Right cardiac atrium (tissue), 5 donors: ENCODE data around the gene AIRE. TPM values are rescaled to one million over a fixed set of nuclear protein-coding genes. Genes with fewer than 3 reads are reported as not detected.
"Not testable (repeated sequence)": the region's sequence is repeated elsewhere in the genome, so short reads cannot be mapped to it uniquely, and the experiment has no call there.

Source experiments
- ATAC-seq, 2 donors: fragments of 200-7000 bp; cut with Tn5 transposase; one replicate each; pipeline versions ENCODE4 v1.8.0 to v1.9.1; 2020; ENCODE audit warnings: moderate library complexity in 2 of 2, mild to moderate bottlenecking in 1 of 2
- DNase-seq, 3 donors: peaks; one replicate each; pipeline ENCODE4 v3.0.0-alpha.2; 2020
- H3K27ac ChIP-seq: one replicate; pipeline ENCODE4 v1.5.1; 2013; ENCODE audit warnings: mild to moderate bottlenecking, low read length, control low read depth, moderate library complexity
- H3K27me3 ChIP-seq: one replicate; pipeline ENCODE4 v1.6.1; 2013; ENCODE audit not compliant: control insufficient read depth, insufficient read depth
- H3K4me1 ChIP-seq: one replicate; pipeline ENCODE4 v1.6.1; 2013; ENCODE audit warnings: low read length; ENCODE audit not compliant: control insufficient read depth, insufficient read depth
- H3K4me3 ChIP-seq: one replicate; pipeline ENCODE4 v1.5.1; 2013; ENCODE audit warnings: low read length, control low read depth
- H3K9me3 ChIP-seq: one replicate; pipeline ENCODE4 v1.6.1; 2013; ENCODE audit warnings: low read length; ENCODE audit not compliant: control insufficient read depth
- WGBS: extraction: QIAGEN DNeasy Blood & Tissue Kit; methylation state at CpG from one replicate; pipeline ENCODE4 v1.1.7; 2013; 5-methylcytosine and 5-hydroxymethylcytosine counted together
- intact Hi-C, 4 donors: fragments of 100-400 bp; cut with DNase I; formaldehyde crosslinking; loops; one replicate each; pipeline versions ENCODE4 v1.11.0 to v1.14.0; 2022 to 2023
- polyA plus RNA-seq: library from polyadenylated mRNA; stranded (reverse); fragments of 200-250 nt; gene quantifications from one replicate; pipeline ENCODE4 v1.2.3, GENCODE V29; 2013
- total RNA-seq, 4 donors: library from RNA; stranded (reverse); fragmentation: NEBNext Ultra II Directional; extraction: Animal tissue kit (Norgen Biotek cat#: 25700); gene quantifications; one replicate each; pipeline ENCODE4 v1.2.1, GENCODE V29; 2021
- donor health status: healthy with polysubstance abuse.
- donor health status: DM: no; HTN: yes; CAD: no.
- donor health status: DM: no; HTN: no; CAD: no.
- donor health status: DM: no; HTN: yes; CAD: no; lungs with severe emphysema.
- donor health status: DM: yes; HTN: yes; CAD: no.

Gene AIRE
- total and polyA plus RNA-seq, 5 donors: 0.05 to 0.14 (median 0.13) TPM; not detected in 1

DNA sequence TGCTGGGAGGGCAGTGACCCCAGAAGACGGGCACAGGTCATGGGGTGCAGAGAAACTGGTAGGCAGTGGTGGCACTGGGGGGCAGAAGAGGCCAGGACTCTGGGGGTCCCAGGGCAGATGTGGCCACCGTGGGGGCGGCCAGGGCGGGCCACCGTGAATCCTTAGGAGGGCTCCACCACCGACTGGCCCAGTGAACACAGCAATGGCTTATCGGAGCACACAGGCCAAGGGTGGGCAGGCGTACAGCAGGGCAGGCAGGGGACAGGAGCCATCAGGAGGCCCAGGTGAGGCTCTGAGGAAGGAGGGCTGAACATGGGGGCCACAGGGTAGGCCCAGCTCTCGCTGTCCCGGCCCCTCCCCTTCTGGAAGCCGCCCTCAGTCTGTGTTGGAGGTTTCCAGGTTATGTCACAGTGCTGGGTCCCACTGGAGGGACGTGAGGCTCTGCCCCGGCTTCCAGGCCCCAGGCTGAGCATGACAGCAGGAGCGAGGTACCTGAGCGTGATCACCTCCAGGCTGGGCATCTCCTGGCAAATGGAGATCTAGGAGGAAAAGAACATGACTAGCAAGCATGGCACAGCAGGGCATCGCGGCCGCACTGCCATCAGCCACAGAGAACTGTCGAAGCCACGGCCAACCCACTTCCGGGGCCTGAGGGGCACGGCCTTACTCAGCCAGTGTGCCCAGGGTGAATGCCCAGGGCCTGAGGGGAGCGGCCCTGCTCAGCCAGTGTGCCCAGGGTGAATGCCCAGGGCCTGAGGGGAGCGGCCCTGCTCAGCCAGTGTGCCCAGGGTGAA is 49.8 kb downstream of the AIRE start:
- H3K4me1 ChIP-seq: peaks cover 5% of the 10 kb centered on the region
- H3K27ac ChIP-seq: no peak overlapping the region
- no peaks in the 10 kb centered on the region for H3K27me3 ChIP-seq
- 96% methylated on average over 23 of the region's 24 CpGs for WGBS
- no peak overlapping the region for H3K4me3 ChIP-seq
- H3K9me3 ChIP-seq: no peaks in the 10 kb centered on the region
- DNase-seq (peak in 2 of 3 donors; percentile 54 to 63), ATAC-seq (no peak)
- intact Hi-C loops: no loop called here

DNA sequence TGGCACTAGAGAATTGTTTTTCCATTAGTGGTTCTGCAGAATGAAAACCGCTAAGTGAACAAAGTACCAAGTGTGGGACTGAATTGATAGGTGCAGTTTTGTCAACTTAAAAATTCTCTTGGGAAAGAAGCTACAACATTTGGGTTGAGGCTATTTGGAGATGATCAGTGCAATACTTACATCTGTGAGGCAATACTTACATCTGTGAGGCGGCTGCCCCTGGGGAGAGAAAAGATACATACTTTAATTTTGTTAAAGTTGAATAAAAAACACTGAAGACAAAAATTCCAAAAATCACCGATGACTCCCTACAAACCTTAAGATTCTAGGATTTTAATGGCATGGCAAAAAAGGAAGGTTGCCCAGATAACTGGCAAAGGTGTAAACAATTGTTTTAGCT is 51.8 kb downstream of the AIRE start:
- no peak overlapping the region for H3K27ac ChIP-seq
- WGBS: 84% methylated on average over 3 of the region's 3 CpGs
- intact Hi-C loops: no loop called here
- no peak overlapping the region for H3K4me3 ChIP-seq
- H3K9me3 ChIP-seq: no peaks in the 10 kb centered on the region
- ATAC-seq (no peak), DNase-seq (peak in 1 of 3 donors; percentile 21)
- H3K4me1 ChIP-seq: peaks cover 5% of the 10 kb centered on the region
- H3K27me3 ChIP-seq: no peaks in the 10 kb centered on the region

DNA sequence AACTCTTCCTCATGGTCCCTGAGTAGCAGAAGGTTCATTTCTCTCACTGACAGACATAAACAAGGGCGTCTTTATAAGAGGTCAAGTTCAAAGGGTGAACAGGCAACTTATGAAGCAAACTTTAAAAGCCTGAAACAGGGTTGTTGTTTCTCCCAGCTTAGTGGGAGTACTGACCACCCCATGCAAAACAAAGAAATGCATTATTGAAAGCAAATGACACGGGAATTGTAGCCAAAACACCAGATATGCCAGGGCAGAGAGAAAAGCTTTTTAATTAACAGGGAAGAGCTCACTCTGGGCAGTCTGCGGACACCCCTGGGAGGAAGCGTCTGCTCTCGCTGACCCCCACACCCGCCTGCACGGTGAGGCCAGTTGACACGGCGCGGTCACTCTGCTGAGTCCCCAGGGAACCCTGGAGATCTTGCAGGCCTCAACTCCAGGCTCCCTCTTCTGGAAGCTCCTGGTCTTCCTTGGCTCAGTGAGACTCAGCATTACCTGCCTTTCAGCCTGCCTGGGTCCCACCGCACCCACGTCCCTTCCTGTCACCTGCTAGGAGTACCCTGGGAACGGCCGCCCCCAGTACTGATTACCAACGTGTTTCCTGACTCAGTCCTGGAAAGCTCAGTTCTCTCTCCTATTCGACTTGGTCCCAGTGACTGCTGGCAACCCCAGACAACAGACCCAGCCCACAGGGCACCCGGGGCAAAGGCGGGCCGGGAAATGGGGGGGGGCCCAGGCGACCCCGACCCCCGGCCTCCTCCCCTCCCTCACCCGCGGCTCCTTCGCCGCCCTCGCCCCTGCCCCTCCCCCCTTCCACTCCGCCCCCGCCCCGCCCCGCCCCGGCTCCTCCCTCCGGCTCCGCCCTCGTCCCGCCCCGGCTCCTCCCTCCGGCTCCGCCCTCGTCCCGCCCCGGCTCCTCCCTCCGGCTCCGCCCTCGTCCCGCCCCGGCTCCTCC is 52.5 kb downstream of the AIRE start:
- no peaks in the 10 kb centered on the region for H3K9me3 ChIP-seq
- H3K4me3 ChIP-seq: peak overlapping the region; percentile 73
- DNase-seq (peak; percentile 72 to 89 (median 86)), ATAC-seq (peak; percentile 36 to 43)
- 5% methylated on average over 39 of the region's 47 CpGs for WGBS
- peak overlapping the region; percentile 19 for H3K27ac ChIP-seq
- intact Hi-C loops: no loop called here
- H3K27me3 ChIP-seq: no peaks in the 10 kb centered on the region
- H3K4me1 ChIP-seq: peaks cover 5% of the 10 kb centered on the region

DNA sequence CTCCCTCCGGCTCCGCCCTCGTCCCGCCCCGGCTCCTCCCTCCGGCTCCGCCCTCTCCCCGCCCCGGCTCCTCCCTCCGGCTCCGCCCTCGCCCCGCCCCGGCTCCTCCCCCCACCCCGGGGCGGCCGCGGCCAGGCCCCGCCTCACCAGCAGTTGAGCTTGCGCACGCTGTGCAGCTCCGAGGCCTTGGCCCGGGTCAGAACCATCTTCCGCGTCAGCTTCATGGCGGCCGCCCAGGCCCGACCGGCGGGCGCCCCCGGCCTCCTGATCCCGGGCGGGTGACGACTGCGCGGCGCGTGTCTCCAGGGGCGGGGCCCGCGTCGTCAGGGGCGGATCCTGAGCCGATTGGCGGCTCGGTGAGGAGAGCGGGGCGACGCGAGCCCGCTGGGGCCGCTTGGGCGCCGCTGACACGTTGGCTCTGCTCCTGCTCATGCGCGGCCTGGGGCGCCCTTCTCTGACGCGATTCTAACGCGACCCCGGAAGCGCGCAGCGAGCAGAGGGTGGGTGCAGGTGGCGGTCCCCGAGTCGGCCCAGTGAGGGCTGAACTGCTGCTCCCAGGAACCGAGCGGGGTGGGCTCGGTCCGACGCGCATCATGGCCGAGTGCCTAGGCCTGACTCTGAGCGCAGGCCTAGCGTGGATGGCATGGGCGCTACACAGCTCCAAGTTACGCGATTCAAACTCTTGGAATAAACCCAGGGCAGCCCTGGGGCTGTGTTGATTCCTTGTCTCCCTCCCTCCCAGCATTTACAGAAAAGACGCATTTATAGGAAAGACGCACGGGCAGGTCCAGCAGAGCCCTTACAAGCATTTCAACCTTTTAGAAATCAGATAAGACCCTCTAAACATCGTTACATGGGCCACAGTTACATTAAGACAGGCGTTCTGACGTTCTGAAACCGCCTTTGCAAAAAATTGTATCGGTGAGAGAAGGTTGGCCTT is 53.6 kb downstream of the AIRE start, which contains the start of gene CFAP410:
TSS of gene CFAP410 (minus strand) at position 420 of the 940 bp plus-strand sequence. CDS start at position 224, 196 bp downstream.
- Histone ChIP-seq H3K4me1 (peaks cover 5% of the 10 kb centered on the region), H3K27ac (peak within 1 kb of the TSS; percentile 94), H3K27me3 (no peaks in the 10 kb centered on the region), H3K9me3 (no peaks in the 10 kb centered on the region), H3K4me3 (peak within 1 kb of the TSS; percentile 78)
- intact Hi-C loops: no loop called here
- DNase-seq (peak; percentile 95 to 98 (median 98)), ATAC-seq (peak; percentile 94 to 96)
- 1% methylated on average over 89 of the region's 90 CpGs for WGBS

DNA sequence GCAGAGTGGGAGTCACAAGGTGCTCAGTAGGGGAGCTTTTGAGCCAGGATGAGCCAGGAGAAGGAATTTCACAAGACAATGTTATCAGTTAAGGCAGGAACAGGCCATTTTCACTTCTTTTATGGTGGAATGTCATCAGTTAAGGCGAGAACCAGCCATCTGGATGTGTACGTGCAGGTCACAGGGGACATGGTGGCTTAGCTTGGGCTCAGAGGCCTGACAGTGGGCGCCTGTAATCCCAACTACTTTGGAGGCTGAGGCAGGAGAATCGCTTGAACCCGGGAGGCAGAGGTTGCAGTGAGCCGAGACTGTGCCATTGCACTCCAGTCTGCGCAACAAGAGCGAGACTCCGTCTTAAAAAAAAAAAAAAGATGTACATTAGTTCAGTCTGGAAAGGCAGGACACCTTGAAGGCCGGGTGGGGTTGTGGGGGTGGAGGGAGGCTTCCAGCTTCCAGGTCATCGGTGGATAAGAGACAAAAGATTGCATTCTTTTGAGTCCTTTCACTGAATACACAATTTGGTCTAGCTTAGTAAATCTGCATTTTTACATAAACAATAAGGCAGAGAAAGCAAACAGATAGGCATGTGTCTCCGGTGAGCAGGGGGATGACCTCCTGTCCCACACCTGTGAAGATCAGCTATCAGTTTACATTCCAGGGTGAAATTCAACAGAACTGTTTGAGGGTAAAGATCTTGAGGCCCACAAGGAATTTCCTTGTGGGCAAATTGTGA is 56.2 kb downstream of the AIRE start:
- H3K9me3 ChIP-seq, ATAC-seq, H3K27me3 ChIP-seq, H3K4me3 ChIP-seq, intact Hi-C loops, H3K27ac ChIP-seq, H3K4me1 ChIP-seq: not testable (repeated sequence)
- WGBS: 72% methylated on average over 12 of the region's 12 CpGs
- DNase-seq: peak; percentile 2 to 21 (median 5)

DNA sequence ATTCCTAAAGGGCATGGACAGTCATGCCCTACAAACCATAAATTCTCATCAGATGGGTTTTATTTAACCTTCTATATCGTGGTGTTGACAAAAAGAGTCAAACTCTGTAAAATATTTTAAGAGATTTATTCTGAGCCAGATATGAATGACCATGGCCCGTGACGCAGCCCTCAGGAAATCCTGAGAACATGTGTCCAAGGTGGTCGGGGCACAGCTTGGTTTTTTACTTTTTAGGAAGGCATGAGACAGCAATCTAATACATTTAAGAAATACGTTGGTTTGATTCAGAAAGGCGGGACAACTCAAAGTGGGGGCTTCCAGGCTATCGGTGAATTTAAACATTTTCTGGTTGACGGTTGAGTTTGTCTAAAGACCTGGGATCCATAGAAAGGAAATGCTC is 57.3 kb downstream of the AIRE start:
- ATAC-seq, H3K27ac ChIP-seq, H3K9me3 ChIP-seq, intact Hi-C loops, H3K4me1 ChIP-seq, H3K4me3 ChIP-seq, H3K27me3 ChIP-seq: not testable (repeated sequence)
- DNase-seq: peak in 1 of 3 donors; percentile 17
- 76% methylated on average over 8 of the region's 8 CpGs for WGBS

DNA sequence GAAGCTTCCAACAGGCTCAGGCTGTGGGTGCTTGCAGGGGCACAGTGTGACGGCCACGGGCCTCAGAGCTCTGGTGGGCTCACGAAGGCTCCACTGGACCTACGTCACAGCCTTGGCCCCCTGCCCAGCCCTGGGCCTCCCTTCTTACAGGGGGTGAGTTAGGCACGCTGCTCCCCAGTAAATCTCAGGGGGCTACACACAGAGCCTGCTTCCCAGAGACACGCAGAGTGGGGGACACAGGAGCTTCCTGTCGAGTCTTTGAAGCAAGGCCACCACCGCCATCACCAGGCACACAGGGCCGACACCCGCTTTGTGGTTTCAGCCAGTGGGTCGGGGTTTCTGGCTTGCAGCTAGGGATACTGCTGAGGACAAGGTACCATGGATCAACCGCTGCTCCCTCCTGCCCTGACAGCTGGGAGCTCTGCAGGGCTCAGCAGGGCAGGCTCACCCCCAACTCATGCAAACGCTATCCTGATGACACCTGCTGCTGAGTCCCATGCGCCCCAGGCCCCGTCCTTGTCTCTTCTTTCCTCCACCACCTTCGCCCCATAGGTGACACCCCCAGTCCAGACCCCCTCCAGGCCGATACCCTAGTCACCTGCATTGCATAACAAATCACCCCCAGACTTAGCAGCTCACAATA is 59.0 kb downstream of the AIRE start:
- H3K4me3 ChIP-seq: no peak overlapping the region
- 75% methylated on average over 17 of the region's 17 CpGs for WGBS
- no peak overlapping the region for H3K27ac ChIP-seq
- intact Hi-C loops: no loop called here
- peak in 2 of 3 donors; percentile 49 to 54 for DNase-seq
- no peaks in the 10 kb centered on the region for H3K4me1 ChIP-seq
- no peak for ATAC-seq
- H3K27me3 ChIP-seq: no peaks in the 10 kb centered on the region
- no peaks in the 10 kb centered on the region for H3K9me3 ChIP-seq

DNA sequence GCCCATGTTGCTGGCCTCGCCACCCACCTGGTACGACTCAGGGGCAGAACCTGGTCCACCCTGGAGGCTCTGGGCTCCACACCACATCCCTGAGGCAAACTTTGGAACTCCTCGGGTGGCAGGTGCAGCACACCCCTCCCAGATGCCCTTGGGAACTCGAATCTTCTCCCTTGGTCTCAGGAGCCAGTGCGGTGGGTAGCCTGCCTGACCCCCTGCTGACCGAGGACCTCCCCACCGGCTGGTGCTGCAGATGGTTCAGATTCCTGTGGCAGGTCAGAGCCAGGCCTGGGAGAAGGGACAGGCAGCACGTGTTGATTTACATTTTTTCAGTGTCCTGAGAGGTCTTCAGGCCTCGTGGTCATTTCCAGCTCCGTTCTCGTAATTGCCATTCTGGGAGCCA is 59.8 kb downstream of the AIRE start:
- no peak overlapping the region for H3K4me3 ChIP-seq
- intact Hi-C loops: no loop called here
- H3K27me3 ChIP-seq: no peaks in the 10 kb centered on the region
- ATAC-seq (no peak), DNase-seq (peak in 2 of 3 donors; percentile 18 to 54)
- no peaks in the 10 kb centered on the region for H3K9me3 ChIP-seq
- H3K4me1 ChIP-seq: no peaks in the 10 kb centered on the region
- H3K27ac ChIP-seq: no peak overlapping the region
- WGBS: 59% methylated on average over 11 of the region's 11 CpGs

DNA sequence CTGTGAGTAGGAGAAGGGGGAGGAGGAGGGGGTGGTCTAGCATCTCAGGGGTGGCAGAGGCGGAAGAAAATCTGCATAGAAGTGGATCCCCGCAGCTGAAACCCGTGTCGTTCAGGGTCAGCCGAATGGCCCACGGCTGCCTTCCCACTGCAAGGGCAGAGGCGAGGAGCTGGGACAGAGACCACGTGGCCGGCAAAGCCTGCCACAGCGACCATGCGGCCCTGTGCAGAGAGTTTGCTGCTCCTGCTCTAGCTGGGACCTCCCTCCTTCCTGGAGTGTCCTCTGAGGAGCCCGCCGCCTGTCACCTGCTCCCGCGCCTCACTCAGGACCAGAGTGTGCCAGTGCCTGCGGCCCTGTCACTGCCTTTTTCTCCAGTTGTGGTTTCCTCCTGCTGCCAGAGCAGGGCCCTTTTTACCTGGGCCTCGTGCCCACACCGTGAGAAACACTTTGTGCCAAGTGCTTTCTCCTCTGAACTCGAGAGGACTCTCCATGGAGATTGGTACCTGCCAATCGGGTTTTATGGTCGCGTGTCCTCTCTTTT is 62.3 kb downstream of the AIRE start:
- intact Hi-C loops: no loop called here
- H3K4me1 ChIP-seq: no peaks in the 10 kb centered on the region
- H3K27ac ChIP-seq: no peak overlapping the region
- H3K9me3 ChIP-seq: no peaks in the 10 kb centered on the region
- 55% methylated on average over 22 of the region's 22 CpGs for whole genome bisulfite sequencing
- no peak overlapping the region for H3K4me3 ChIP-seq
- DNase-seq (peak in 1 of 3 donors; percentile 32), ATAC-seq (no peak)
- no peaks in the 10 kb centered on the region for H3K27me3 ChIP-seq
